SK-N-MC (cell line): ENCODE results near the gene SIPA1L2.

Experiments
- DNase-seq: peaks from one replicate; pipeline ENCODE4 v3.0.0-alpha.2; 2011; ENCODE audit warnings: low read depth, low spot score
- H3K27ac ChIP-seq: fragments of 200-600 bp; sonication (generic); 2 replicates; pipeline ENCODE4 v1.5.1; 2016; ENCODE audit warnings: mixed run types
- H3K36me3 ChIP-seq: fragments of 200-600 bp; sonication (generic); 2 replicates; pipeline ENCODE4 v1.6.1; 2017; ENCODE audit warnings: antibody characterized with exemption, low read length, mixed read lengths; ENCODE audit not compliant: insufficient read depth
- H3K4me3 ChIP-seq: fragments of 200-600 bp; sonication (generic); 2 replicates; pipeline ENCODE4 v1.5.1; 2016
- H3K9ac ChIP-seq: fragments of 200-600 bp; sonication (generic); 2 replicates; pipeline ENCODE4 v1.8.0; 2017; ENCODE audit warnings: mixed run types, mixed read lengths; ENCODE audit not compliant: insufficient read length
- H3K9me3 ChIP-seq: fragments of 200-600 bp; sonication (generic); 2 replicates; pipeline ENCODE4 v1.6.1; 2017; ENCODE audit warnings: low read depth, mild to moderate bottlenecking, antibody characterized with exemption, low read length, moderate library complexity, mixed read lengths
- EZH2 ChIP-seq: fragments of 200-600 bp; sonication (generic); IDR thresholded peaks from one replicate; pipeline ENCODE4 v1.6.1; 2017; ENCODE audit warnings: antibody characterized with exemption
- FOXP2 ChIP-seq: optimal IDR thresholded peaks from 2 replicates; pipeline ENCODE3; 2011; ENCODE audit warnings: mild to moderate bottlenecking, moderate library complexity; ENCODE audit not compliant: insufficient read depth; ENCODE audit errors: extremely low read length, control extremely low read depth
- POLR2AphosphoS5 ChIP-seq: IDR thresholded peaks from 2 replicates; pipeline ENCODE4 v1.6.1; 2012; ENCODE audit warnings: mild to moderate bottlenecking, low read depth, low read length, borderline replicate concordance

Gene SIPA1L2

DNA sequence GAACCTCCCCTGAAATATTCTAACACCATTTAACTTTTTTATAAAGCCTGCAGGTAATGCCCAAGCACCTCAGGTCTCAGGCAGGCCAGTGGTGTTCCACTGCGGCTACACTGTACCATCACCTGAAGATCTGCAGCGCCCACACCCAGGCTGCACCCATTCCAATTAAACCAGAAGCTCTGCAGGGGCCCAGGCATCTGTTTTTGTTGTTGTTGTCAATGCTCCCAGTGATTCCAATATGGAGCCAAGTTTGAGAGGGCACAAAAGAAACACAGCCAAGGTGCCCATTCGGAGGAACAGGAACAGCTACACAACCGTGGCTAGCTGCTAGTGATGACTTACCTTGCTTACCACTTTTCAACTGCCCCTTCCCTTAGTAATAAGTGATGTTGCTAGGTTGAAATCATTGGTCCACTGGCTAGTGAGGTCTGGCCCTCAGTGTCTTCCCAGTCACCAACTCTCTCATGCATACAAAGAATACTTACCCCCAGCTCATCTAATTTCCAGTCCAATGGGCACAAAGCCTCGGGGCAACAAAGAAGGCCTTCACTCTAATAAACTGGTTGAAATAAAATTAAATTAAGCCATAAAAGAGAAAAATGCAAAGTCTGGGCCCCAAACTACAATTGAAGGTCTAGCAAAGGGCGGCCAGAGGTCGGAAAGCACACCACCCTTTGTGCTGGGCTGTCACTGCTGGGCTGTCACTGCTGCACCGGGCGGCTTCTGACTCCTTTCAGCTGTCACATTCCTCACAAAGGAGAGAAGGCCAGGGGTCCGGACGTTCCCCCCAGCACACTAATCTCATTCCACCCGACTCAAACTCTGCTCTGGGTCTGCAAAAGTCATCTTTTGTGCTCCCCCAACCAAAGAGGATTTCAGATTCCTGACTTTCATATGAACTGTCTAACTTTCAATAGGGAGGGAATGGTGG is 34.9 kb downstream of the SIPA1L2 start:
- no peaks in the 10 kb centered on the region for H3K36me3 ChIP-seq
- H3K9me3 ChIP-seq = no peaks in the 10 kb centered on the region
- no peak overlapping the region for H3K4me3 ChIP-seq
- H3K27ac ChIP-seq = no peak overlapping the region
- TF ChIP-seq FOXP2 = no peak
- TF ChIP-seq EZH2 = no peak
- TF ChIP-seq POLR2AphosphoS5 = no peak
- no peak overlapping the region for H3K9ac ChIP-seq
- DNase-seq = no peak

DNA sequence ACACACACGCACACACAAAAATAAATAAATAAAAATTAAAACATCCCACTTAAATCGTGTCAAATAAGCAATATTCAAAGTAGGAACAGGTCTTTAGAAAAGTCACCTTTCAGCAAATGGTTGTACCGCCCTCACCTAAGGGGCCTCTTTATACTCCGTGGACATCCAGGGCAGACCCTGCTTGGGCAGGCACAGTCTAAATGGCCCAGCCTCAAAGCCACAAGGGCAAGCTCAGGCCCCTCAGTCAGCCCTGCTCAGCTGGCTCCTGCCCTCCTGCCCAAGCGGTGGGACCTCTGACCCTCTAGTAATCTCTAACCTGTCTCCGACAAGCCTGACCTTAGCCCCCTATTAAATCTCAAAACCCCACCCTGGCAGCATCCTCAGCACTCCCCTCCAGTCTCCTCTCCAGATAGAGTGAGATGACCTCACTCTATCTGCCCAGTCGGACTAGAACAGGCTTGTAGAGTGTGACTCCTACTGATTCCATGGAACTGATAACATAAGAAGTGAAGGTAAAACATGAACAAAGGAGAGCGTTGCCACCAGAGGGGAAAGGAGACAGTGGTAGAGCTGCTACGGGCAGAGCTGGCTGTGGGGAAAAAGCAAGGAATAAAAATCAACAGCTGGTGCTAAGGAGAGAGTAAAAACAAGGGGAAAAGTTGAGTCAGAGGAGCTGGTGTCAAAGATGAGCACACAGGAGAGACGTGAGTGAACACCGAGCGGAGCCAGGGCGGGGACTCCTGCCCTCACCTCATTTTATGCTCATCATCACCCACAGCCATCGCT is 36.0 kb downstream of the SIPA1L2 start:
- H3K9ac ChIP-seq = no peak overlapping the region
- H3K36me3 ChIP-seq = no peaks in the 10 kb centered on the region
- no peaks in the 10 kb centered on the region for H3K9me3 ChIP-seq
- H3K27ac ChIP-seq = no peak overlapping the region
- TF ChIP-seq EZH2 = no peak
- no peak for TF ChIP-seq POLR2AphosphoS5
- no peak for TF ChIP-seq FOXP2
- no peak overlapping the region for H3K4me3 ChIP-seq
- DNase-seq = no peak

- Histone ChIP-seq H3K9me3 (no peaks in the 10 kb centered on the region), H3K27ac (no peak overlapping the region), H3K4me3 (no peak overlapping the region), H3K36me3 (no peaks in the 10 kb centered on the region), H3K9ac (no peak overlapping the region)
- TF ChIP-seq FOXP2 = no peak
- no peak for TF ChIP-seq EZH2
- TF ChIP-seq POLR2AphosphoS5 = no peak
- DNase-seq = no peak
Measured at GRCh38 chr1:232591344-232591743, 38.6 kb downstream of the SIPA1L2 start.

DNA sequence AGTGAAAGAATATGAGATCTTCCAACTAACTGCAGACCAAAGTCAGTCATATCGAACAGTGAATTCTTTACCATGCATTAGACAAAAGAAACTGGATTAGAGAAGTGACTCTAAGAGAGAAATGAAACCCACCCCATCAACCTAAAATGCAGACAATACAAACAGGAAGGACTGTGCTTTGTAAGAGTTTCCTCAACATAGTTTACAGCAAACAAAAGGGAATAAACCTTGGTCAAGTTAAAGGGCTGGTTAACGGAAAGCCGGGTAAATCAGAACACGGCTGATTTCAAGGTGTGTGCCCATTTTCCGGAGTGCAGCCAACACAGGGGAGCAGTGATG is 39.2 kb downstream of the SIPA1L2 start:
- Histone ChIP-seq H3K27ac (no peak overlapping the region), H3K9ac (no peak overlapping the region), H3K9me3 (no peaks in the 10 kb centered on the region), H3K4me3 (no peak overlapping the region), H3K36me3 (no peaks in the 10 kb centered on the region)
- DNase-seq = no peak
- TF ChIP-seq POLR2AphosphoS5 = no peak

DNA sequence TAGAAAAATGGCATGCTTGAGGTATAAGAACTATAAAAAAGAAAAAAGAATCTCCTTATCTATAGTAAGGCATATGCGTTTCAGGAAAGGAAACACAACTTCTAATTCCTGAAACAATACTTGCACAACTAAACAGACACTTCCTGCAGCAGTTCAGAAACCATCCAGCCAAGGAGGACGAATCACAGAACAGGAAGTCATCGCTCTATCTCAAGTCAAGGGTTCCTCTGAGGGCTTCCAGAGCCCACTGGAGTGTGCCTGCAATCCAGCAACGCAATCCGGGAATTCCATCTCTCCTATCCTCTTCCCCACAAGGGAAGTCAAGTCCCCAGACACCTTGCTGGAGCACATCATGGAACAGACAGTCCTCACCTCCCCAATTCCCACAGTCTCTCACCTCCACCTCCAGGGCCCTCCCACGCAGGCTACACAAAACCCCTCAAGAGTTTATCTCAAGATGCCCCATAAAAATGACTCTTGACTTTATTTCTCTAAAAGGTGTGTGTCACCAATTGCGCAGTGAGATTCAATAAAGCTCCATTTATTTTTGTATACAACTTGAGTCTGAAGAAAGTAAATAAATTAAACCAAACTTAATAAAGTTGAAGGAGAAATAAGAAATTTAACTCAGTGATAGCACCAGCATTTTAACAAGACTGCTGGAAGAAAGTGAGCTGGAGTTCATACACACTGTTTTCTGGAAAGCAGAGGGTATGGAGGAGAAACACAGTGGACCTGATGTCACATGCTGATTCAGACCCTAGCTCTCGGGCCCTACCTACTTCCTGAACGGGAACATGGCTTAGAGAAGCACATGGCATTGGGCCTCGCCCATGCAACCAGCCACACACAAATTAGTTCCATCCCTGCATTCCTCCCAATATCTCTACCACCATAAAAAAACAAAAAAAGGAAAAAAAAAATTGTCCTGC is 39.9 kb downstream of the SIPA1L2 start:
- TF ChIP-seq EZH2 = no peak
- Histone ChIP-seq H3K27ac (no peak overlapping the region), H3K4me3 (no peak overlapping the region), H3K9me3 (no peaks in the 10 kb centered on the region), H3K9ac (no peak overlapping the region), H3K36me3 (no peaks in the 10 kb centered on the region)
- DNase-seq = no peak

DNA sequence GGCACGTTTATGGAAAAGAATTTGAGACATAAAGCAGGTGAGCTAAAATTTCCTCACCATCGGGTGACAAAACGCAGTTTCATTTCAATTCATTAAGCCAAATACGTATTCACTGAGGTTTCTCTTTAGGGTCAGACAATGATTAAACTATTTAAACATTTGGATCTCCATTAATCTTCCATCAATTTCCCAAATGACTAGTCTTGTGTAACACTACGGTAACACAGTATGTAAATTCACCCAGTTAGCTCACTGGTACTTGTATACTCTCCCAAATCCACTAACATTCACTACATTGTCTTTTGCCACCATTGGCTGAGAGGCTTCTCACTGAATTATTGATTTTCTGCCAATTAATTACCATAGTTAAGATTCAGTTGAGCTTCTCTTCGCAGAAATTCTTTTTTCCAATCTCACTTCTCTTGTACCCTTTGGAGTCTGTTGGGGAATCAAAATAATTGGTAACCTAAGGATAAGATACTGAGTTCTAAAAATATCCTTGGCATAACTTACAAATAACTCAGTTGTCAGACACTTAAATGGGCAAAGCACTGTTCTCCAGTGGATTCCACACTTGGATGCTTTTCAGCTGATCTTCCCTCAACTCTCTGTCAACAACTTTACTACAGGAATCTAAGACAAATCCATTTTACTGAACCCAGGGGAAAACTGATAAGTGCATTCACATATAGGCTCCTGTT is 40.7 kb downstream of the SIPA1L2 start:
- Histone ChIP-seq H3K27ac (no peak overlapping the region), H3K36me3 (no peaks in the 10 kb centered on the region), H3K4me3 (no peak overlapping the region), H3K9me3 (no peaks in the 10 kb centered on the region), H3K9ac (no peak overlapping the region)
- DNase-seq = no peak
- TF ChIP-seq EZH2 = no peak
- TF ChIP-seq POLR2AphosphoS5 = no peak

- no peak overlapping the region for H3K9ac ChIP-seq
- TF ChIP-seq EZH2 (no peak), POLR2AphosphoS5 (no peak), FOXP2 (no peak)
- H3K36me3 ChIP-seq = no peaks in the 10 kb centered on the region
- no peak overlapping the region for H3K4me3 ChIP-seq
- no peaks in the 10 kb centered on the region for H3K9me3 ChIP-seq
- H3K27ac ChIP-seq = no peak overlapping the region
- DNase-seq = no peak
Measured at GRCh38 chr1:232587141-232588008, 42.6 kb downstream of the SIPA1L2 start.
